Left lung (tissue), 10 donors: ENCODE measurements around the gene LBH. TPM values are rescaled to one million over a fixed set of nuclear protein-coding genes. Genes with fewer than 3 reads are reported as not detected.
A peak's percentile ranks its signal among the peaks of the same experiment; 100 is the strongest.

ENCODE experiments used
- ATAC-seq: fragments of 200-7000 bp; cut with Tn5 transposase; one replicate; pipeline ENCODE4 v1.9.1; 2020; ENCODE audit warnings: moderate library complexity
- DNase-seq, 4 donors: peaks; one replicate each; pipeline ENCODE4 v3.0.0-alpha.2; 2013 to 2020
- H3K27ac ChIP-seq, 2 donors: fragments of 200-600 bp; sonication (generic) in 1 of 2; one replicate each; pipeline versions ENCODE4 v1.5.0 to v1.8.0; 2020 to 2021
- H3K27me3 ChIP-seq, 2 donors: fragments of 200-600 bp; sonication (generic) in 1 of 2; one replicate each; pipeline versions ENCODE4 v1.5.0 to v1.8.0; 2020 to 2021
- H3K36me3 ChIP-seq, 2 donors: fragments of 200-600 bp; sonication (generic) in 1 of 2; one replicate each; pipeline versions ENCODE4 v1.5.0 to v1.8.0; 2020 to 2021
- H3K4me1 ChIP-seq, 2 donors: fragments of 200-600 bp; one replicate each; pipeline ENCODE4 v1.8.0; 2021
- H3K4me3 ChIP-seq, 2 donors: fragments of 200-600 bp; sonication (generic) in 1 of 2; one replicate each; pipeline versions ENCODE4 v1.5.0 to v1.8.0; 2020 to 2021; ENCODE audit warnings: mild to moderate bottlenecking in 1 of 2
- H3K9me3 ChIP-seq, 2 donors: fragments of 200-600 bp; sonication (generic) in 1 of 2; one replicate each; pipeline versions ENCODE4 v1.5.0 to v1.8.0; 2020 to 2021
- intact Hi-C, 2 donors: fragments of 100-400 bp; cut with DNase I; formaldehyde crosslinking; loops; one replicate each; pipeline versions ENCODE4 v1.11.2 to v1.14.2; 2022
- polyA plus RNA-seq, 6 donors: library from polyadenylated mRNA; unstranded; fragments of 120-200 nt; gene quantifications; one replicate each; pipeline ENCODE4 v1.2.1, GENCODE V29; 2013; ENCODE audit not compliant: insufficient read length in 6 of 6
- total RNA-seq, 2 donors: library from RNA; stranded (reverse); fragmentation: NEBNext Ultra II Directional; extraction: Animal tissue kit (Norgen Biotek cat#: 25700); gene quantifications; one replicate each; pipeline ENCODE4 v1.2.1, GENCODE V29; 2021
- TF ChIP-seq, protein P1 (sequence below), 2 donors: fragments of 200-600 bp; sonication (generic) in 1 of 2; IDR thresholded peaks; one replicate each; pipeline versions ENCODE4 v1.5.0 to v1.8.0; 2021; ENCODE audit warnings: antibody characterized with exemption in 2 of 2
- donor health status: DM: no; HTN: yes; CAD: no.
- donor health status: DM: no; HTN: no; CAD: no.

LBH gene
- total and polyA plus RNA-seq, 8 donors = 93.6 to 256 (median 124) TPM

DNA sequence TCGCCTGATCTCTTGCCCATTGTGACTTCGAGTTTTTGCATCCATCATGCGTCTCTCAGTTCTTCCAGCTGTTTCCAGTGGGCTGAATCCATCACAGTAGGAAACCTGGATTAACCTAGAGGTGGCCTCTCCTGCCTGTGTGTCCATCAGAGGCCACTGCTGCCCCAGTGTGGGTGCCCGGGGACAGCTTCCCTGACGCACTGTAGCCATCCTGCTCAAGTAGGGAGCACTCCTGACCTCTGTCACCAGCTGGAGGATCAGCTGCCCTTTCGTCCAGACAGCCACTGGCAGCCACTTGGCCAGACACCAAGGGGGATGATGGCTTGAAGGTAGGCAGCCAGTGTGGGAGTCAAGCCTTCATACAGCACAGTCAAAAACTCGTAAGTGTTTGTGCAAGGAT is 36.9 kb upstream of the LBH start:
- H3K9me3 ChIP-seq = no peaks in the 10 kb centered on the region
- ATAC-seq (no peak), DNase-seq (no peak)
- no peaks in the 10 kb centered on the region for H3K36me3 ChIP-seq
- H3K27ac ChIP-seq = no peak overlapping the region
- no peak overlapping the region for H3K4me3 ChIP-seq
- H3K4me1 ChIP-seq = no peaks in the 10 kb centered on the region
- TF ChIP-seq, protein P1, sequence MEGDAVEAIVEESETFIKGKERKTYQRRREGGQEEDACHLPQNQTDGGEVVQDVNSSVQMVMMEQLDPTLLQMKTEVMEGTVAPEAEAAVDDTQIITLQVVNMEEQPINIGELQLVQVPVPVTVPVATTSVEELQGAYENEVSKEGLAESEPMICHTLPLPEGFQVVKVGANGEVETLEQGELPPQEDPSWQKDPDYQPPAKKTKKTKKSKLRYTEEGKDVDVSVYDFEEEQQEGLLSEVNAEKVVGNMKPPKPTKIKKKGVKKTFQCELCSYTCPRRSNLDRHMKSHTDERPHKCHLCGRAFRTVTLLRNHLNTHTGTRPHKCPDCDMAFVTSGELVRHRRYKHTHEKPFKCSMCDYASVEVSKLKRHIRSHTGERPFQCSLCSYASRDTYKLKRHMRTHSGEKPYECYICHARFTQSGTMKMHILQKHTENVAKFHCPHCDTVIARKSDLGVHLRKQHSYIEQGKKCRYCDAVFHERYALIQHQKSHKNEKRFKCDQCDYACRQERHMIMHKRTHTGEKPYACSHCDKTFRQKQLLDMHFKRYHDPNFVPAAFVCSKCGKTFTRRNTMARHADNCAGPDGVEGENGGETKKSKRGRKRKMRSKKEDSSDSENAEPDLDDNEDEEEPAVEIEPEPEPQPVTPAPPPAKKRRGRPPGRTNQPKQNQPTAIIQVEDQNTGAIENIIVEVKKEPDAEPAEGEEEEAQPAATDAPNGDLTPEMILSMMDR (IDR thresholded peaks at IDR 0.05) = no peak
- intact Hi-C loops = no loop called here
- H3K27me3 ChIP-seq = no peaks in the 10 kb centered on the region

DNA sequence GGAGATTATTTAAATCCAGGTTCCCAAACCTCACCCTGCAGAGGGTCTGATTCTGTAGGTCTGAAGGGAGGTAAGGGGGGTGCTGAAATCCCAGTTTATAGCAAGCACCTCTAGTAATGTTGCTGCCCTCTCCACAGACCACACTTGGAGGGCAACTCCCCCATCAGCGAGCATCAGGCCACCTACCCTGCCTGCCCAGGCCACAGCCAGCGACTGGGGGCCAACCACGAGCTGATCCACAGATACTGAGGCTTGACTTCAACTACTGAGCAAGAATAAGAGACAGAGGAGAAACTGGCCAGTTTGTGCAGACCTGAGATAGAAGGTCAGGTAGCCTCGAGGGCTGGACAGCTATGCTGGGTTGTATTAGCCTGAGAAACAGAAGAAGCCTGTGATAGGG is 36.3 kb upstream of the LBH start:
- Histone ChIP-seq H3K4me3 (no peak overlapping the region), H3K27ac (no peak overlapping the region), H3K27me3 (no peaks in the 10 kb centered on the region), H3K4me1 (no peaks in the 10 kb centered on the region), H3K36me3 (no peaks in the 10 kb centered on the region), H3K9me3 (no peaks in the 10 kb centered on the region)
- no peak for ATAC-seq
- TF ChIP-seq, protein P1 (IDR thresholded peaks at IDR 0.05) = no peak
- intact Hi-C loops = no loop called here
- DNase-seq = no peak

DNA sequence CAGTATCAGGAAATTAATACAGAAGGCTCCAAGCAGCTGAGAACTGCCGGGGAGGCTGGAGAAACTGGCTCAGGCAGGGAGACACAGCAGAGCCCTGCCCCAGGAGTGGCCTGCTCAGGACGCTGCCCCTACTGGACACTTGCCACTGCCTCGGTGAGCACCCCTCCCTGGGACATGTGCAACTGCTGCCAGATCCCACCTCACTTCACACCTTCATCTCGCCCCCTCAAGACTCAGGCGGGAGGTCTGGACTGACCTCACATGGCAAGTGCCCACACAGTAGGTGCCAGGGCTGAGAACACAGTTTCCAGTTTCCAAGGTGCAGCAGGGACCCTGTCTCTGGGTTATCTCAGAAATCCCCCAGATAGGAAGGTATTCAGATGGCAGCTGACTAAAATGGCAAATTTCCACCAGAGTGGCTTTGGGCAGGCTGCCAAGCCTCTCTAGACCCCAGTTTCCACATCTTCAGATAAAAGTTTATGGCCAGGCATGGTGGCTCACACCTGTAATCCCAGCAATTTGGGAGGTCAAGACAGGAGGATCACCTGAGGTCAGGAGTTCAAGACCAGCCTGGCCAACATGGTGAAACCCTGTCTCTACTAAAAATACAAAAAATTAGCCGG is 33.7 kb upstream of the LBH start:
- no peak overlapping the region for H3K4me3 ChIP-seq
- no peak for DNase-seq
- no peaks in the 10 kb centered on the region for H3K9me3 ChIP-seq
- no peak overlapping the region for H3K27ac ChIP-seq
- peaks cover 0 to 10% of the 10 kb centered on the region in 2 donors for H3K4me1 ChIP-seq
- ATAC-seq = no peak
- H3K27me3 ChIP-seq = no peaks in the 10 kb centered on the region
- H3K36me3 ChIP-seq = no peaks in the 10 kb centered on the region
- intact Hi-C loops = no loop called here
- TF ChIP-seq, protein P1 (IDR thresholded peaks at IDR 0.05) = no peak

DNA sequence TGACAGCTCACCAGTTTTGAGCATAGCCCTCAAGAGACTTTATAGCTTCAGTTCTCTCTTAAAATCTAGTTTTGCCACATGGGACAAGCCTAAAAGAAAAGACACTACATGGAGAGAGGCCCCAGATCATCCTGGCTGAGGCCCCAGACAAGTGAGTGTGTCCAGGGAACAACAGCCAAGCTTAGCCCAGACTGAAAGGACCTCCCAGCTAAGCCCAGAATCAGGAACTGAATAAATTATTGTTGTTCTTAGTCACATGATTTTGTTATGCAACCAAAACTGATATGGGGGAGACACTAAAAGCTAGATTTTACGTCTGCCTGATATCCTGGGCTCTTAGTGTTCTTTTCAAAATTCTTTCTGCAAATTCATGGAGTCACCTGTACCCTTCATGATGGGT is 29.3 kb upstream of the LBH start:
- intact Hi-C loops = loop anchor here in 1 of 2 donors (10.0 kb wide), 1 partner anchor 503 kb away; no protein-coding TSS in a partner anchor
- peak overlapping the region in 1 of 2 donors; percentile 11 for H3K27ac ChIP-seq
- peaks cover 0 to 22% of the 10 kb centered on the region in 2 donors for H3K4me1 ChIP-seq
- DNase-seq (peak in 2 of 4 donors; percentile 29 to 66), ATAC-seq (peak; percentile 39)
- TF ChIP-seq, protein P1 (IDR thresholded peaks at IDR 0.05) = no peak
- H3K9me3 ChIP-seq = no peaks in the 10 kb centered on the region
- H3K36me3 ChIP-seq = no peaks in the 10 kb centered on the region
- H3K4me3 ChIP-seq = no peak overlapping the region
- no peaks in the 10 kb centered on the region for H3K27me3 ChIP-seq

DNA sequence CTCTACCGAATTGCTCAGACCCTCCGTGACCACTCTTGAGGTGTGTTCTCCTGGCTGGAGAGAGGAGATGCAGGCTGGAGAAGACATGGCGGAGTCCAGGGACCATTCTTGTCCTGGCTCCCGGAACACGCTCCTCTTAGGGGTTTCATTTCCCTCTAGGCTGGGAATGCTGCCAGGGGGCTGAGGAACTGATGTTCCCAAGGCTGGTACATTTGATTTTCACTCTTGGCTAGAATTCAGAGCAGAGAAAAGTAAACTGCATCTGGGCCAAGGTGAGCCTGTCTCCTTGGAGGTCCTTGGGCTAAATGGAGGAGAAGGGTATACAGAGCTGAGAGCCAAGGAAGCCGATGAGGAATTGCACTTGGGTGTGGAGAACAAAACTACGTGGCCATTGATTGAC is 28.2 kb upstream of the LBH start:
- intact Hi-C loops = loop anchor here in 1 of 2 donors (10.0 kb wide), 1 partner anchor 502 kb away; no protein-coding TSS in a partner anchor
- ATAC-seq (no peak), DNase-seq (no peak)
- H3K36me3 ChIP-seq = no peaks in the 10 kb centered on the region
- H3K4me1 ChIP-seq = peaks cover 0 to 23% of the 10 kb centered on the region in 2 donors
- H3K9me3 ChIP-seq = no peaks in the 10 kb centered on the region
- TF ChIP-seq, protein P1 (IDR thresholded peaks at IDR 0.05) = no peak
- no peaks in the 10 kb centered on the region for H3K27me3 ChIP-seq
- H3K4me3 ChIP-seq = no peak overlapping the region
- peak overlapping the region in 1 of 2 donors; percentile 26 for H3K27ac ChIP-seq
